Fibroblast of villous mesenchyme (primary cell): ENCODE measurements around the gene TSHZ2. TPM values are rescaled to one million over a fixed set of nuclear protein-coding genes. Genes with fewer than 3 reads are reported as not detected.

ENCODE experiments used
- DNase-seq: peaks from one replicate; pipeline ENCODE4 v3.0.0-alpha.2; 2010; ENCODE audit warnings: low read depth
- H3K4me3 ChIP-seq: 2 replicates; pipeline ENCODE4 v1.5.1; 2011; ENCODE audit warnings: low read depth, mild to moderate bottlenecking, low read length
- total RNA-seq: library from RNA; depleted of rRNA; stranded (reverse); fragments of >200 nt; gene quantifications from 2 replicates; pipeline ENCODE4 v1.2.3, GENCODE V29; 2012
- TF ChIP-seq, protein P1 (sequence below): IDR thresholded peaks from 2 replicates; pipeline ENCODE4 v1.5.1; 2012; ENCODE audit warnings: low read depth, mild to moderate bottlenecking, low read length; ENCODE audit not compliant: insufficient read depth

Gene TSHZ2
- total RNA-seq, 1 donor, result 2.6 TPM

DNA sequence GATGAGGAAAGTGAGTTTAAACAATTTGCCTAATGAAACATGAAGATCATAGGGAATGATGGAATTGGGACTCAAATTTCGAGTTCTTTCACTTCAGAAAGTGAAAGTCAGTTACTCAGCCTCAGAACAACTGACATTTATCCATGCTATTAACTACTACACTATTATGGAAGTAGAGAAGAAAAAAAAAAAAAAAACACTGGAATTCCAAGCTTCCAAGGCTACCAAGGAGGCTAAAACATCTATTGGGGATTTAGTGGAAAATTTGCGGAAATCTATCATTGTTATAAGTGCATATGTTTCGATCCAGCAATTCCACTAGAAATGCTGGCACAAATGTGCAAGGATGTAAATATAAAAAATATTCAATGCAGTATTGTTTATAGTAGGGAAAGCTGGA is 70.4 kb downstream of the TSHZ2 start:
- DNase-seq, result no peak
- H3K4me3 ChIP-seq, result no peak overlapping the region
- TF ChIP-seq, protein P1, sequence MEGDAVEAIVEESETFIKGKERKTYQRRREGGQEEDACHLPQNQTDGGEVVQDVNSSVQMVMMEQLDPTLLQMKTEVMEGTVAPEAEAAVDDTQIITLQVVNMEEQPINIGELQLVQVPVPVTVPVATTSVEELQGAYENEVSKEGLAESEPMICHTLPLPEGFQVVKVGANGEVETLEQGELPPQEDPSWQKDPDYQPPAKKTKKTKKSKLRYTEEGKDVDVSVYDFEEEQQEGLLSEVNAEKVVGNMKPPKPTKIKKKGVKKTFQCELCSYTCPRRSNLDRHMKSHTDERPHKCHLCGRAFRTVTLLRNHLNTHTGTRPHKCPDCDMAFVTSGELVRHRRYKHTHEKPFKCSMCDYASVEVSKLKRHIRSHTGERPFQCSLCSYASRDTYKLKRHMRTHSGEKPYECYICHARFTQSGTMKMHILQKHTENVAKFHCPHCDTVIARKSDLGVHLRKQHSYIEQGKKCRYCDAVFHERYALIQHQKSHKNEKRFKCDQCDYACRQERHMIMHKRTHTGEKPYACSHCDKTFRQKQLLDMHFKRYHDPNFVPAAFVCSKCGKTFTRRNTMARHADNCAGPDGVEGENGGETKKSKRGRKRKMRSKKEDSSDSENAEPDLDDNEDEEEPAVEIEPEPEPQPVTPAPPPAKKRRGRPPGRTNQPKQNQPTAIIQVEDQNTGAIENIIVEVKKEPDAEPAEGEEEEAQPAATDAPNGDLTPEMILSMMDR, result no peak

DNA sequence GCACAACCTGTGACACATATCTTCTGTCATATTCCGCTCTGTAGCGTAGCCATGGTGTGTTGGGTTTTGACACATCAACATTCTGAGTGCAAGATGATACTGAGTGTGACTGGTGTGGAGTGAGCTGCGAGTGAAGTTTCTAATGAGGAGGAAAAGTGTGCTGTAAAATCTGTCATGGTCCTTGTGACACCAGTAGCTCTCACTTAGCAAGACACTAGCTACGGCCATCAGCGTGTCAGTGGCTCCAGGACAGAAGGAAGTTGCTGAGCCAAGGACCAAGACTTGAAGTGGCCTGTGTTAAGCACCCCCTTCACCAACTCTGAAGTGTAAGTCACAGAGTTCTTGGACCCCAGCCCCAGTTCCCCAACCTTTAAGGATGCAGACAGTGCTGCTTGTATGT is 72.1 kb downstream of the TSHZ2 start:
- TF ChIP-seq, protein P1, result no peak
- no peak for DNase-seq
- no peak overlapping the region for H3K4me3 ChIP-seq

DNA sequence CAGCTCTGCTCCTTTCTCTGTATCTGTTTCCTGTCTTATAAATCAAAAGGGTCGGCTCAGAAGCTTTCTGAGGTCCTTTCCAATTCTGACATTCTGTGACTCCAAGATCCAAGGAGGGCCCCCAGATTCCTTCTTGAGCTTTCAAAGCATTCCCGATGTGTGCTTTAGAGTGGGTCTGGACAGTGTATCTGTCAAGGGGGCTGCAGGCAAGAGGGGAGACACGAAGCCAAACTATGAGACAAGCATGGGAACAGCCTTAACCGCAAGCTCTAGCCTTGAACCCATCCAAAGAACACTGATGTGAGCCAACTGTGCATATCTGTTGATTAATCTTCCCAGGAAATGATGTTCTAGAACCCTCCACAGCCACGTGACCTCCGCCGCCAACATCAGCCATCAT is 73.8 kb downstream of the TSHZ2 start:
- peak; percentile 62 for DNase-seq
- TF ChIP-seq, protein P1, result no peak

DNA sequence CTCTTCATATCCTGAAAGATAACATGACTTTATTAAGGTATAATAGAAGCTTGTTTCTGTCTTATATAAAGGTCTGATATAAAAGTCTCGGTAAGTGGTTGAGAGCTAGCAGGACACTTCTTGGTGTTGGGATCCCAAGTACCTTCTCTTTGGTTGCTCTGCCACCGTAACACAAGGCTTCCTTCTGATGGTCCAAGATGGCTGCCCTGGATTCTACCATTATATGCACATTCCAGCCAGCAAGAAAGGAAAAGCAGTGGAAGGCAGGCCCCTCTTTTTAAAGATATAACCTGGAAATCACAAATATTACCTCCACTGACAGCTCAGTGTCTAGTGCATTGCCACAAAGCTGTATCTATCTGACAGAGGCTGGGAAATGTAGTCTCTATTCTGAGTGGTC is 75.0 kb downstream of the TSHZ2 start:
- no peak for DNase-seq
- TF ChIP-seq, protein P1, result no peak
- H3K4me3 ChIP-seq, result no peak overlapping the region

More for the DNA sequence above, 73.8 kb downstream of the TSHZ2 start:
- no peak overlapping the region for H3K4me3 ChIP-seq

DNA sequence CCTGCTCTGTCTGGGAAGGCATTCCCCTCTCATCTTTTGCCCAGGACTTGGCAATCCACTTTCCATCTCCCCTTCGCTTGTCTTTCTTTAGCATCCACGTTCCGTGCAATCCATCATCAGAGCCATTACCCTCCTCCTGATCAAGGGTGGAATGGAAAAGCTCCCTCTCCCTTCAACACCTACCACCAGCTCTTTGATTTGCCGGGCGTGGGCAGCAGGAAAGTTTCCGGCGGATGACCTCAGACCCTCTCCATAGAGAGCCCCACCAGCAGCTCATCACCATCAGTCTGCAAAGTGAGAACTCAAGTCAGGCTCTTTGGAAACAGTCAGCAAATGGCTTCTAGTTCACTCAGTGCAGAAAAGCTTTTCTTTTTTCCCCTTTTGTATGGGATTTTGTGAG is 76.2 kb downstream of the TSHZ2 start:
- no peak for DNase-seq
- H3K4me3 ChIP-seq, result no peak overlapping the region
- TF ChIP-seq, protein P1, result no peak

DNA sequence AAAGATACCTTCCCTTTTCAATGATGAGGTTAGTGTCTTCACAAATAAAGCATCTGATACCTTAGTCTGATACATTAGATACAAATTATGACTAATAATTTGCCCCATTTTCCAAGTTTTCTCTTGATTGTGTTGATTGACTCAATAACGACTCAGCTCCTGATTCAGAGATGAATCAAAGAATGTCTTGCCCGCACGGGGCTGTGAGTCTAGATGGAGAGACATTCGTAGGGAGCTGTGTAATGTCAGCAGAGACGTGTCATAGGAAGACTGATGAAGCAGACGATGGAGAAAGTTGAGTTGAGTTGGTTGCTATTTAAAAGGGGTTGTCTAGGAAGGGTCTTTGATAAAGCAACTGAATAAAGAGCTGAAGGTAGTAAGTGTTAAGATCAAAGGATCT is 78.2 kb downstream of the TSHZ2 start:
- no peak overlapping the region for H3K4me3 ChIP-seq
- TF ChIP-seq, protein P1, result no peak
- no peak for DNase-seq

DNA sequence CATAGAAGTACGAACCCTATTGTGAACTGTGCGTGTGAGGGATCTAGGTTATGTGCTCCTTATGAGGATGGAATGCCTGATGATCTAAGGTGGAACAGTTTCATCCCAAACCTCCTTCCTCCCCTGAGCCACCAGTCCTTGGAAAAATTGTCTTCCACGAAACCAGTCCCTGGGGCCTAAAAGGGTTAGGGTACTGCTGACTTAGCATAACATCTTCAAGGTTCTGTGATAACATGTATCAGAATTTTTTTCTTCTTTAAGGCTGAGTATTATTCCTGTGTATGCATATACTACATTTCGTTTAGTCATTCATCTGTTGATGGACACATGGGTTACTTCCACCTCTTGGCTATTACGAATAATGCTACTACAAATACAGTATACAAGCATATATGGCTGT is 80.2 kb downstream of the TSHZ2 start:
- no peak overlapping the region for H3K4me3 ChIP-seq
- TF ChIP-seq, protein P1, result no peak
- DNase-seq, result no peak
